H1 (cell line): ENCODE results near the gene AGT.

Experiments used
- FOSL1 ChIP-seq: IDR thresholded peaks from 2 replicates; pipeline ENCODE4 v1.6.1; 2011; ENCODE audit warnings: mild to moderate bottlenecking, low read depth, low read length, moderate library complexity; ENCODE audit not compliant: insufficient read depth
- TCF12 ChIP-seq: IDR thresholded peaks from 2 replicates; pipeline ENCODE4 v1.6.1; 2011; ENCODE audit warnings: low read depth, mild to moderate bottlenecking, low read length

GRCh38 chr1:230725256-230726012 lies 11.5 kb upstream of the AGT start:
- TF ChIP-seq TCF12 (no peak), FOSL1 (no peak)
